Measurements from ENCODE around the gene PRKCE. TPM values are rescaled to one million over a fixed set of nuclear protein-coding genes. Genes with fewer than 3 reads are reported as not detected.

The PRKCE gene
- total RNA-seq, 1 donor from 2014 or later, result 4.6 TPM

GRCh38 chr2:46091961-46092667 is 440.6 kb downstream of the PRKCE start:
- peaks cover 0 to 6% of the 10 kb centered on the region in 2 donors for H3K36me3 ChIP-seq
- H3K9me3 ChIP-seq, result no peaks in the 10 kb centered on the region
- peaks cover 0 to 5% of the 10 kb centered on the region in 2 donors for H3K4me1 ChIP-seq
- no peak overlapping the region for H3K27ac ChIP-seq
- no peak for DNase-seq (ENCODE audit: low spot score in 2 of 2)
- H3K27me3 ChIP-seq, result no peaks in the 10 kb centered on the region
- no peak overlapping the region for H3K4me3 ChIP-seq
- intact Hi-C loops (cut with DNase I), result no loop called here
- TF ChIP-seq CTCF (IDR thresholded peaks at IDR 0.05), result no peak

- Histone ChIP-seq H3K4me1 (peaks cover 0 to 14% of the 10 kb centered on the region in 2 donors), H3K27me3 (no peaks in the 10 kb centered on the region), H3K4me3 (no peak overlapping the region), H3K36me3 (no peaks in the 10 kb centered on the region), H3K27ac (peak overlapping the region; percentile 59 to 64), H3K9me3 (no peaks in the 10 kb centered on the region)
- intact Hi-C loops (cut with DNase I), result loop anchor here (5.0 kb wide), 2 partner anchors 43 to 93 kb away; no protein-coding TSS in a partner anchor
- no peak for TF ChIP-seq CTCF (IDR thresholded peaks at IDR 0.05)
- no peak for DNase-seq (ENCODE audit: low spot score in 2 of 2)
These were observed 443.2 kb downstream of the PRKCE start for GRCh38 chr2:46094689-46095088.

DNA sequence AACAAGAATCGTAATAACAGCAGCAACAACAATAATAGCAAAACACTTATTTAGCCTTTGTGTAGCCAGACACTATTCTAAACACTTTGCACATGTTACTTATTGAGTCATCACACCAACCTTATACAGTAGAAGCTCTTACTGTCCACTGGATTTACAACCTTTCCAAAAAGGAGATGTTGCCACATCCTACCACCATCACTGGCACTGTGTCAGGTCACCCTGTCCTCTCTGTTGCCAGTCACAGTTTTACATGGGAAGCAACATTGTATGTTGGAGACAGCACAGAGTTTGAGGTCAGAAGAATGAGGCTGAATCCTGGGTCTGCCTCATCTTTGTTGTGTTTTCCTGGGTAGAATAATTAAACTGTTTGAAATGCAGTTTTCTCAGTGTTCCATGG is 444.4 kb downstream of the PRKCE start:
- H3K4me3 ChIP-seq, result no peak overlapping the region
- intact Hi-C loops (cut with DNase I), result loop anchor here (5.0 kb wide), 2 partner anchors 41 to 91 kb away; no protein-coding TSS in a partner anchor
- no peaks in the 10 kb centered on the region for H3K9me3 ChIP-seq
- H3K27me3 ChIP-seq, result no peaks in the 10 kb centered on the region
- DNase-seq (ENCODE audit: low spot score in 2 of 2), result no peak
- H3K27ac ChIP-seq, result peak overlapping the region in 1 of 2 donors; percentile 31
- H3K36me3 ChIP-seq, result no peaks in the 10 kb centered on the region
- TF ChIP-seq CTCF (IDR thresholded peaks at IDR 0.05), result no peak
- peaks cover 0 to 14% of the 10 kb centered on the region in 2 donors for H3K4me1 ChIP-seq

- H3K4me3 ChIP-seq, result no peak overlapping the region
- no peaks in the 10 kb centered on the region for H3K27me3 ChIP-seq
- intact Hi-C loops (cut with DNase I), result loop anchor here (5.0 kb wide), 2 partner anchors 41 to 91 kb away; no protein-coding TSS in a partner anchor
- no peak for DNase-seq (ENCODE audit: low spot score in 2 of 2)
- H3K27ac ChIP-seq, result no peak overlapping the region
- no peaks in the 10 kb centered on the region for H3K9me3 ChIP-seq
- H3K36me3 ChIP-seq, result no peaks in the 10 kb centered on the region
- H3K4me1 ChIP-seq, result peaks cover 0 to 14% of the 10 kb centered on the region in 2 donors
- TF ChIP-seq CTCF (IDR thresholded peaks at IDR 0.05), result no peak
These were observed 444.8 kb downstream of the PRKCE start for GRCh38 chr2:46096260-46096659.

- DNase-seq (ENCODE audit: low spot score in 2 of 2), result peak; percentile 23 to 85
- TF ChIP-seq CTCF (IDR thresholded peaks at IDR 0.05), result no peak
- intact Hi-C loops (cut with DNase I), result loop anchor here (5.0 kb wide), 2 partner anchors 39 to 89 kb away; no protein-coding TSS in a partner anchor
- Histone ChIP-seq H3K36me3 (no peaks in the 10 kb centered on the region), H3K9me3 (no peaks in the 10 kb centered on the region), H3K4me1 (peaks cover 0 to 14% of the 10 kb centered on the region in 2 donors), H3K4me3 (no peak overlapping the region), H3K27me3 (no peaks in the 10 kb centered on the region), H3K27ac (peak overlapping the region; percentile 60 to 71)
These were observed 446.4 kb downstream of the PRKCE start for GRCh38 chr2:46097714-46098480.

Data from ascending aorta (tissue), 2 donors.